GM18517 (cell line): ENCODE measurements around the gene MED20.

Experiments used
- ATAC-seq: cut with Tn5 transposase; IDR thresholded peaks from one replicate; pipeline ENCODE4 v1.9.1; 2021; ENCODE audit warnings: mild to moderate bottlenecking, moderate library complexity; ENCODE audit not compliant: unreplicated experiment

MED20 gene

DNA sequence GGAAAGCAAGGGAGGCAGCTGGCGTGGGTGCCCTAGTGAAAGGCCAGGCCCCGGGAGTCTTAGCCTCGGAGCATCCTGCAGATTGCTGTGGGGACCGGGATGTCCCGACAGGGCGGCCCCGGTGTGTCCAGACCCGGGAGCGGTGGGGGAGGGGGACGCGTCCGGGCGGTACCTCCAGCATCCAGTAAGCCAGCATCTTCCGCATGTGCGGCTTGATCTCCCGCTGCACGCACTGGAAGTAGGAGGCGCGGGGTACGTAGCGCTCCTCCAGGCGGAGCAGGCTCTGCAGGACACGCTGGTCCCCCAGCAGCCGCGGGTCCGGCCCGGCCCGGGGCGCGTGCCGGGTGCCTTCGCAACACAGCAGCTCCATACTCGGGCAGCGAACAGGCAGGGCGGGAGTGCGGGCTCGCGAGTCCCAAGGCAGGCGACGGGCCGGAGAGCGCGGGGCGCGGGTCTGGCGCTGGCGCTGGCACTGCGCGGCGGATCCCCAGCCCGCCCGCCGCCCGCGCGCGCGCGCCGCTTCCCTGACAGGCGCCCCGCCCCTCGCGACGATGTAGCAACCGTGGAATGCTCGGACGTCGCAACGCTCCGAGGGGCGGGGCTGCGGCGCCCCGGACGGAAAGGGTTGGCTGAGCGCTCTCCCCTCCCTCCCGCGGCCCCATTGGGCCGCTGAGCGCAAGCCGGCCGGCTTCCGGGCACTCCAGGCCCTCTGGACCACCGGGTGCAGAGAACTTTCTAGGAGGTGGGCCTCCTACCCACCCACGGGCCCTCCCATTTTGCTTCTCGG, 20.5 kb upstream of the MED20 start, which contains the start of gene CCND3:
Gene CCND3, minus strand, starts transcription at position 529 of the 787 bp plus-strand sequence. Its CDS starts 159 bp downstream, at position 370.
- peak; percentile 73 for ATAC-seq

DNA sequence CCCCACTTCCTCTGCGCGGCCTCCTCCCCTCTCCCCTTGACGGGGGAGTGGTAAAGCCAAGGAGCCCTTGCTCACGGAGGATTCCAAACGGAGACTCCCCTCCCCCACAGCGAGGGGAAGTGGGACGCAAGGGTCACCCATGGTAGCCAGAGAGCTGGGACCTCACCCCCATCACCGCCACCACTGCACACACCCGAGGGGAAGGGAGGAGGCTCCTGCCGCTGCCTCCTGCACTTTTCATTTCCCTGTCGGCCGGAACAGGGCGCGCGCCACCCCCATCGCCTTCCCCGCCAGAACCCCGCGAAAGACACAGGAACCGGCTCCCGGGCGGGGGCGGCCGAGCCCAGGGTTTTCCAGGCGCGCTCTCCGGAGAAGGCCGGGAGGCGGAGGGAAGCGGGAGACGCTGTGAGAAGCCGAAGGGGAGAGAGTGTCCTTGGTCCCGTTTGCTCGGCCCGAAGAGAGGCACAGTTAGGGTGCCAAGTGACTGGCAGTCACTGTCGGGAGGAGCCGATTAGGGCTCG, 19.9 kb upstream of the MED20 start:
- ATAC-seq = no peak

DNA sequence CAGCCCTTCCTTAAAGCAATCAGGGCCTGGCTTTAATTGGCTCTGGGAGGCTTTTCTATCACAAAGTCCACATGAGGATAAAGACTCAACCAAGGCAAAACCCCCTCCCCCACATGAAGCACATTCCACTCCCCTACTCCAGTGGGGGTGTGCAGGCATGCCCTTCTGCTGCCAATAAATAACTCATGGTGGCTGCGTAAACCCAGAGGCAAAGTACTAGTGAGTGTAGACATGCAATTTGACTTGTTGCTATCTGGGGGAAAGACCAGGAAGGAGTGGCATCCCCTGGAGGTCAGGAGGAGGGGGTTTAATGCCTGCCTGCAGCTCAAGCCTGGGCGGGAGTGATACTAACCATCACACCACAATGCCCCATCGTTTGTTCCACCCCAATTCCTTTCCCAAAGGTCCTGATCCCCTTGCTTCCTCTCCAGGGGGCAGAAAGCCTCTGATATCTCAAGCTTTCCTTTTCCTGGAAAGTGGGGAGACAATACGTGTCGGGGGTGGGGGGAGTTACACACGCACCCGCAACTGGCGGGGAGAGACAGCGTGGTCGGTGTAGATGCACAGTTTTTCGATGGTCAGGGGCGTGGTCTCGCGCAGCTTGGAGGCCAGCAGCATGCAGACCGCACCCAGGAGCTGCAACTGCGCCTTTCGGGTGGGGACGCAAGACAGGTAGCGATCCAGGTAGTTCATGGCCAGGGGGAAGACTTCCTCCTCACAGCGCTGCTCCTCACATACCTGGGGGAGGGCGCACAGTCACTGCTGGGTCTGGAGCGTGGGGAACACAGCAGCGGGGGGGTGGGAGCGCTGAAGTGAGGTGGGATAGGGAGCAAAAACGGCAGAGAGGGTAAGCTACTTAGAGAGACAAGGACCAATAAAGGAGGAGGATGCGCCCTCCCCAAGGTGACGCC, 19.2 kb upstream of the MED20 start:
- no peak for ATAC-seq

DNA sequence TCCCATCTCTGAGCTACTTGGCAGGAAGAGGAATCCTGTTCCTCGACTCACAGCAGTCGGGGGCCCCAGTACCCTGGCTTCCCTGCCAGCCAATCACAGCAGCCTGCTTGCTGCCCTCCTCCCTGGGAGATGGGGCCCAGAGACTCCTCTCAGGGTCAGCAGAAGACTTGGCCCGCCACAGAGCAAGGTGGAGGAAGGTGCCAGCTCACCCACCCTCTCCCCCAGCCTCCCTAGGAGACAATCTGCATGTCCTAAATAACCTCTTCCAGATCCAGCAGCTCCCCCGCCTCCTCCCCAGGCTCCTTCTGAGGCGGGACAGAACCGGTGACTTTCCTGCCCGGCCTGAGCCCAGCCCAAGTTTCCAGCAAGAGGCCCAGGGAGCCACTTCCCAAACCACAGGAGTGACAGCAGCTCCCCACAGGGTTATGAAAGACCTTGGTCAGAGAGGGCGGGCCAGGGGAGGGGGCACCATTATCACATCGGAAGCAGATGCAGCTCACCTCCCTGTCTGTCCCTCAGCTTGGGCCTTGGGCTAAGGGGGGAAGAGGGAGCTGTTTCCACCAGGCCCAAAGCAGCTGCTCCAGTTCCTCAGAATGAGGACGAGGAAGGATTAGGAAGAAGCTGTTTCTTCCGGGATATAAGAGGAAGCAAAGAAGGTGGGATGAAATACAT, 18.4 kb upstream of the MED20 start:
- ATAC-seq = no peak

DNA sequence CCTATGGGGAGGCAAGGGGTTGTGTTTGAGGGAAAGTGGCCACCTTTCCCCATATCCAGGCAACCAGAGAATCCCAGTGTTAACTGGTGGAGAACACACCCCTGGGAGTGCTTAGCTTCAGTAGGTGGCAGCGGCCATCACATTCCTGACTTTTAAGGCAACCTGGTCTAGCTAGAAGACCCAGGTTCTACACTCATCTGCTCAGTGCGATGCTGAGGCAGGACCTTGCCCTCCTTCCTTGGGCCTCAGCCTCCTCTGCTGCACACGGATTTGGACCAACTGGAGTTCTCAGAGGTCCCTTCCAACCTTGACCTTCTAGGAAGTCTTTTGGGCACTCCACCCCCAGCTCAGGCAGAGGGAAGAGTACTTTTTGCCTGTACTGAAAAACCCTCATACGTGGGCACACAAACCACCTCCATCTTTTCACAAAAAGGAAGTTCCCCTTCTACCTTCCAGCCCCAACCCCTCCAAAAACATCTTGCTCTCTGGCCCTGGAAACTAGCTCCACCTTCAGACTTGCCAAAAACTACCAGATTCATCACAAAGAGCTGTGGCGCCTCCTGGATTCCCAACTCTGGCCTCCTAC, 17.7 kb upstream of the MED20 start:
- no peak for ATAC-seq

DNA sequence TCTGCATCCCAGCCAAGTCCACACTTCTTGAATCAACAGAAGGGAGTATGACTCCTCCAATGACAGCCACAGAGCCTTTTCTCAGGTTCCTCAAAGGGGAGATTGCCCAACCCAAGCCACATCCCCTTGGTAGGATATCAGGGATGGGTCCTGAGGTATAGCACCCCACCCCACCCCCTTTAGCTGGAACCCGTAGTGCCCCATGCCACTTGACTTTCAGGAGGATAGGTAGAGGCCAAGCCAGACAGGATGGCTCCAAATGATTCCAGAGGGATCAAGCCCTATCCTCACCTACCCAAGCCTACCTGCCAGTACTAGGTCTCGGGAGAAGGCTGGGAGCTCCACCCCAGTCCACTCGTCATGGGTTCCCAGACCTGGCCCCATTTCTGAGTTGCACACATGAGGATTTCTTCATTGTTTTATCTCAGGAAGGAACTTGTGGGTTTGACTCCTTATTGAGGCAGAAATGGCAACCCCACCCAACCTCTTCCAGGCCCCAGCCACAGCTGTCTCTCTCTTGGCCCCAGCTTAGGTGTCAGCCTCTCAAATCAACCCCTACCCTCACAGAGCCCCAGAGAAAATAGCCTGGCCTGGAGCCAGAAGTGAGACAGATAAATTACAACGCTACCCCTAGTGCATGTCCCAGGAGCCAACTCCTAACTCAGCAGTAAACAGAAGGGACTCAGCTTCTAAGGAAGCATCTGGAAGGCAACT, 17.1 kb upstream of the MED20 start:
- no peak for ATAC-seq

DNA sequence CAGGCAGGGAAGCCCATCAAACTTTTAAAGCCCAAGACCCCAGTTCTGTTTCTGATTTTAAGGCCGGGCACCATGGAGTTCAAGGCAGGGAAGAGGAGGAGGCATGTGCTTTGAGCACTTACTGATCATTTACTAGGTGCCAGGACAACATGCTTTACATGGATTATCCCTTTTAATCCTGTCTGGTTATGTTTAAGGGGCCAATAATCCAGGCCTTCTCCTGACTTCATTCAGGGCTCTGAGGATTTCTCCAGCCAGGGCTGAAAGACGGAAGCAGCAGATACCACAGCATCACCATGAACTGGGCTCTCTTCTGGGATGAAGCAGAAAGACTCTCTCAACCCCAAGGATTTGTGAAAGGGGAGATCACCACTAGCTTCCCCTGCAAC, 16.5 kb upstream of the MED20 start:
- ATAC-seq = no peak

DNA sequence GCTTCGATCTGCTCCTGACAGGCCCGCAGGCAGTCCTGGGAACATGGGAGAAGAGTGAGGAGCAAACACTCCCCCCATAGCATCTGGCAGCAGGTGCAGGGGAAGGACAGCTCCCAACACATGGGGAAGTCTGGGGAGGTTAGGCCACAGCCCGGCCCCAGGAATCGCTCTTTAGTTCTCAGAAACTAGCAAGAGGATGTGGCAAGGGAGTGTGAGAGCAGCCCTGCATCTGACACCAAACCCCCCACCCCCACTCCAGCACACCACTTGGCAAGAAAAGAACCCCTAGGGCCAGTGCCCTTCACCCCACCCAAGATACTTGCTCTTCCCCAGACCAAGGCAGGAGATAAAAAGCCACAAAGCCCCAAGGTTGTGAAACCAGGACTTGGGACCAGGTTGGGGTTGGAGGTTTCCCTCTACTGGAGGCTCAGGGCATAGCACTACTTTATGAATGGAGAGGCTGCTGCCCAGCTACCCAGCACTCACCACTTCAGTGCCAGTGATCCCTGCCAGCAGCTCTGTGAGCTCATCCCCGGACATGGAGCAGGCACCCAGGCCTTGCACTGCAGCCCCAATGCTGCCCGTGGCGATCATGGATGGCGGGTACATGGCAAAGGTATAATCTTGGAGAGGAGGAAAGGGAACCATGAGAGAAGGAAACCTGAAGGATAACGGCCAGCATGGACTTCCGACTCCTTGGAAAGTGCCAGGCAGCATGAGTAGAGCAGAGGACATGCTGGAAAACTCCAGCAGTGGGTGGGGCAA, 15.3 kb upstream of the MED20 start:
- ATAC-seq = no peak

DNA sequence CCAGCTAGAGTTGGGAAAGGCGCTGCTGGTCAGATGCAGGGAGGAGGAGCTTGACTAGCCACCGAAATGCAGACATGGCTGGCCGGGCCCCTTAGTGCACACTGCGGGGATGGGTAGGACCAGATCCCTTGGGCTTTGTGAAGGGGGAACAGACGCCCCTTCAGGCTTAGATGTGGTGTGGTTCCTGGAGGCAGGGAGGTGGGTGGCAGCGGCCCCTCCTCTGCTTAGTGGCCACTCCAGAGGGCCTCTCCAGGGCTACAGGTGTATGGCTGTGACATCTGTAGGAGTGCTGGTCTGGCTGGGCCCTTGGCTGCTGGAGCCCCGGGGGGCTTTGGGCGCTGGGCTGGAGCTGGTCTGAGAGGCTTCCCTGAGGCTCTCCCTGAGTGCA, 14.7 kb upstream of the MED20 start:
- no peak for ATAC-seq

DNA sequence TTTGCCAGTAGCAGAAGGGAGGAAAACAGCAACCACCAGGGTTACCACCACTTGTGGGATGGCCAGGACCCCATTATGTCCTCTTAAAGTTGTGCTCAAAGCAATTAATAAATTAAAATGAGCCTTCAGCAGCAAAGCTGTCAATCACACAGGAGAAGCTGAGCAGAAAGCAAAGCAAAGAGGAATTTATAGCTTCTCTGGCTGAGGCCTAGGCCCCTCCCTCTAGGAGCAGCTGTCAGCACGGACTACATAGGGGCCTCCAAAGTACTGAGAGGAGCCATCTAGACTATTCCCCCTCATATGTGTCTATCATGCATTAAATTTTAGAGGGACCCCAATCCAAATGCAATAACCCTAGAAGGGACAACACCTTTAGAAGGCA, 14.2 kb upstream of the MED20 start:
- ATAC-seq = no peak

DNA sequence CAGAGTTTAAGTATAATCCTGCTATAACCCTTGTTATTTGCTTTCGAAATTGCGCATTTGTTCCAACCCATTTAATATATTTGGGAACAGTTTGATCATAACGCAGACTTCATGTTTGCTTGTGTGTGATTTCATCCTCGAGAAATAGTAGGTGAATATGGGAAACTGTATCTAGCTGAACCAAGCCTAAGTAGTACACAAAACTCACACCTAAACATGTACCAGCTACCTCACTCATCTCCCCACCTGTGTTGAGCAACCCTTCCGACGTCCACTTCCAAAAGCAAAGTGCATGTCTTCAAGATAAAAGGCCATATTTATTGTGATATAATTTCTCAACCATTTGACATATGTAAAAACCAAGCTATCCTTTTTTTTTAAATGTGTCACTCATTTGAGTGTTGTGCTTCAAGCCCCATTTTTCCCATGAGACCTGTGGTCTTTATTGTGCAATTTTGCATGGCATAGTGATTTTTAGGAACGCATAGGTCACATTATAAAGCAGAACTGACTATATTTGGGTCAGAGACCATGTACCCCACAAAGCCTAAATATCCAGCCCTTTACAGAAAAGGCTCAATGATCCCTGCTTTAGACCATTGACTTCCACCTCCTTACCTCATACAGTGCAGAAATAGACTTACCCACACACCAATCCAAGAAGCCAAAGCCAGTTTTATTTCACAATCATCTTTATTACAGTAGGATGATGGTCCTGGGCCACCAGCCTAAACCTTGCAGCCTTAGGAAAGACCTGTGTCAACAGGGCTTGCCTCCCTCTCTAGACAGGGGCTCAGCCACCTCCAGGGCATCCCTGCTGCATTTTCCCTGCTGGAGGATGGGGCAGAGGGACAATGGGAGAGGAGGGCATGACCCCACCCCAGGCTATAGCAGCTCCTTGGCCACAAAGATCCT, 13.6 kb upstream of the MED20 start:
- no peak for ATAC-seq

DNA sequence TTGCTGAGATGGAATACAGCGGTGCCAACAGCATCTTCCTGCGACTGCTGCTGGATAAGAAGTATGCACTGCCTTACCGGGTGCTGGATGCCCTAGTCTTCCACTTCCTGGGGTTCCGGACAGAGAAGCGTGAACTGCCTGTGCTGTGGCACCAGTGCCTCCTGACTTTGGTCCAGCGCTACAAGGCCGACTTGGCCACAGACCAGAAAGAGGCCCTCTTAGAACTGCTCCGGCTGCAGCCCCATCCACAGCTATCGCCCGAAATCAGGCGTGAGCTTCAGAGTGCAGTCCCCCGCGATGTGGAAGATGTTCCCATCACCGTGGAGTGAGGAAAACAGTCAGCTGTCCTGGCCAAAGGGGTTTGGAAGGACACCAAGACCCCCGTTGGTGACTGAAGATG, 11.4 kb upstream of the MED20 start:
- no peak for ATAC-seq

DNA sequence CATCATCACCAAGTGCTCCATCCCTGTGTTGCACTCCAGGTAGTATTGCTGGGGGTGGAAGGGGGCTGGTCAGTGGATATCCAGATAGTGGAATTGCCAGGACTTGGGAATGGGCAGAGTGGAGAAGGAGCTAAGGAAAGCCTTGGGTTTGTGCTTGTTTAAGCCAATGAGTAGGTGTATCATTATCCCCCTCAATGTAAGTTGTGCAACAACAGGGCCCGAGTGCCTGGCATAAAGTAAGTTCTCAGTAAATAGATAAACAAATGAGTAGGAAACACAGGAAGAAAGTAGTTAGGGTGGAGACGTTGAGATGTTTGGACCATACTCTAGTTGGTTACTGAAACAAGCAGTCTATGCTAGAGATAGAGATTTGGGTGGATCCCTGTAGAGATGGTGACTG, 10.9 kb upstream of the MED20 start:
- ATAC-seq = no peak

DNA sequence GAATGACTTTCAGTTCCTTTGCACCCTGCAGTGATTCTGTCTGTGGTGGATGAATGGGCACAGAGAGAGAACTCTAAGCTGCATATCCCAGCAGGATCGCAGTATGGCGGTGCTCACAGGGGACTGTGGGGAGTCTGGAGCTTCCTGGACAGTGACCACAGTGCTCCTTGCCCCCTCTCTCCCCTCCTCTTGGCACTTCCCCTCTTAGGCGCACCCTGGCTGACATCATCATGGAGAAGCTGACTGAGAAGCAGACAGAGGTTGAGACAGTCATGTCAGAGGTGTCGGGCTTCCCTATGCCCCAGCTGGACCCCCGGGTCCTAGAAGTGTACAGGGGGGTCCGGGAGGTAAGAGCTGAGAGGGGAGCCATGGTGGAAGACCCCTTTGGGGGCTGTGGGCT, 9.0 kb upstream of the MED20 start:
- ATAC-seq = no peak

DNA sequence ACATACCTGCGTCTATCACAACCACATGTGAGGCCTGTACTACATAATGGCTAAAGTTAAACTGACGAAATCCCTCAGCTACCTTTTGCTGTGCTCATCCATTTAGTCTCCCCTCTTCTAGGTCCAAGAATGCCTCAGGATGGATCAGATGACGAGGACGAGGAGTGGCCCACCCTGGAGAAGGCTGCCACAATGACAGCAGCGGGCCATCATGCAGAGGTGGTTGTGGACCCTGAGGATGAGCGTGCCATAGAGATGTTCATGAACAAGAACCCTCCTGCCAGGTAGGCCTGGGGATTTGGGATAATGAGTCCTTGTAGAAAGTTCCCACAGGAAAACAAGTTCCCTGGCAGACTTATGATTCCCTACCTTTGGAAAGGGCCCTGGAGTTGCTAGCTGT, 6.3 kb upstream of the MED20 start:
- ATAC-seq = no peak

DNA sequence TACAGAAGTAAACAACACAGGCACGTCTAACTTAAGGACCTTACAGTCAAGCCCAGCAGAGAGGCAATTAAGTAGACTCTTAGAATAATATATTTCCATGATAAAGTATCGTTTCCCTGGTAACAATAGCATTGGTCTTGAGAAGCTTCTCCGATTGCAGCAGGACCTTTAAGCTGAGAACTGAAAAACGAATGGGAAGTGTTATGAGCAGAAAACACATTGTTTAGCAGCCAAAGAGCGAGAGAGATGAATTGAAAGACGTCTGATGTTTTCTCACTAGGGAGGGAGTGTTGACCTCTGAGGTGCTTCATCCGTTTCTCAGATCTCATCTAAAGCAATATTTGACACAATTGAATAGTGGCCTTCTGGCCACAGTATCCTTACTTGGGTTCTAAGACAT, 1.2 kb upstream of the MED20 start:
- no peak for ATAC-seq

DNA sequence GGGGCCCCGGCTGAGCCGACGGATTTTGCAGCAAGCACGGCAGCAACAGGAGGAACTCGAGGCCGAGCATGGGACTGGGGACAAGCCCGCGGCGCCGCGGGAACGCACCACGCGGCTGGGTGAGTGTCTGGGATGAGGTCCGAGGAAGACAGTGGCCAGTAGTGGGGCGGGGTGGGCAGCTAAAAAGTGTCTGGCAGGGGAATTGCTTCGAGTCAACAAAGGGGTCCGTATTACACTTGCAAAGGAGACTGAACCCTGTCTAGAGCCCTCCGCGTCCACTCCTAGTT, 716 bp upstream of the MED20 start:
- ATAC-seq = no peak

DNA sequence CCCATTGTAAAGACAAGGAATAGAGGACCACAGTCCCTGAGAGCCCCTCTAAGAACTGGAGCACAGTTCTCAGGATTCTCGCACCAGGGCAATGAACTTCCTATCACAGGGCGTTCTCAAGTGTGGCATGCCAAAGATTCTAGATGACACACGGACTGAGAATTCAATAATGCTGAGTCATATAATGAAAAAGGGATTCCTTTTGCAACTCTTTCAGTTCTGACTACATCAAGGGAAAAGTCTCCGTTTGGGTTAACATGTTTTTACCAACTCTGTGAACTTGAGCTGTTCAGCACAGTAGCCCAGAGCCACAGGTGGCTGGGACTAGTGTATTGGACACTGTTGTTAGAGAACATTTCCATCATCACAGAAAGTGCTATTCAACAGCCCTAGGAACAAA, 3.4 kb downstream of the MED20 start:
- no peak for ATAC-seq
